NCI-H460 (cell line): ENCODE measurements around the gene MAP9. TPM values are rescaled to one million over a fixed set of nuclear protein-coding genes. Genes with fewer than 3 reads are reported as not detected.
A peak's percentile ranks its signal among the peaks of the same experiment; 100 is the strongest.
"Not testable (repeated sequence)": the region's sequence is repeated elsewhere in the genome, so short reads cannot be mapped to it uniquely, and the experiment has no call there.

ENCODE experiments used
- DNase-seq: peaks from one replicate; pipeline ENCODE4 v3.0.0-alpha.2; 2016; ENCODE audit warnings: low read depth; ENCODE audit errors: extremely low read depth
- small RNA-seq, 2 experiments: library from RNA; depleted of rRNA; stranded (forward); fragments of <200 nt; gene quantifications; one replicate each; pipeline ENCODE3, GENCODE V24; 2014
- total RNA-seq: library from RNA; depleted of rRNA; stranded (reverse); fragments of >200 nt; shearing (Covaris generic); gene quantifications from 2 replicates; pipeline ENCODE4 v1.2.3, GENCODE V29; 2014; rRNA removed

MAP9 gene
- total RNA-seq, 1 experiment from 2014 or later, result 13.8 TPM

GRCh38 chr4:155353923-155354540, 22.7 kb downstream of the MAP9 start:
- DNase-seq, result peak; percentile 45

GRCh38 chr4:155342142-155342541, 34.6 kb downstream of the MAP9 start:
- no peak for DNase-seq

- DNase-seq, result no peak
These were observed 36.8 kb downstream of the MAP9 start for GRCh38 chr4:155339999-155340398.

GRCh38 chr4:155339588-155339987, 37.2 kb downstream of the MAP9 start:
- DNase-seq, result no peak

GRCh38 chr4:155338196-155338595, 38.6 kb downstream of the MAP9 start:
- DNase-seq, result no peak

DNA sequence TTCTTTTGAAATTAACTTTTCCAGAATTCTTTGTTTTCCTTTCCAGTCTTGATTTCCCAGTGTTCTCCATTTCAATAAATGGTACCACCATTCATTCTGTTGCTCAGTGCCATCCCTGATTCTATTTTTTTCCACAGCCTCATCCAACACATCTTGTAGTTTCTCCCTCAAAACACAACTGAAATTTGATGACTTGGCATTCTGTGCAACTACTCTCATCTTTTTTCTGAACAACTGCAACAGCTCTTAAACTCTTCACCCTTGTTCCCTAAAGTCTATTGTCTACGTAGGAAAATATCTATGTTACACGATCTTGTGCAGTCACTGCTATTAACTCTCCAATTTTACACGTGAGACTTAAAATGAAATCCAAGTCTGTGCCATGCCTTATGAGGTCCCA, 40.5 kb downstream of the MAP9 start:
- DNase-seq, result no peak

DNA sequence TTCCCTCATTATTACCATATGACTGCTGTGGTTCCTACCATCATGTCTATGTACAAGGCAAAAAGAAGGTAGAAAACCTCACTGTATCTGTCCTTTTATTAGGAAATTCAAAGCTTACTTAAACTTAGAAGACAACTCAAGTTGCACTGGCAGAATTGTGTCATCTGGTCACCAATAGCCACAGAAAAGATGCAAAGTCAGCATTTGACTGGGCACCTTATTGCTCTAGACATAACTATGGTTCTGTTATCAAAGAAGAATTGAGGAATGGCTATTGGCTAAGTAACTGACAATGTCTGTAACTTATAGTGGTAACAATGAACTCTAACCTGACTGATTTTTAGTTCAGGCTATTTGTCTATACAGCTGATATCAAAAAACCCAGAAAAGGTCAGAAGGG, 45.3 kb downstream of the MAP9 start:
- DNase-seq, result no peak

- DNase-seq, result no peak
These were observed 54.0 kb downstream of the MAP9 start for GRCh38 chr4:155322782-155323181.

DNA sequence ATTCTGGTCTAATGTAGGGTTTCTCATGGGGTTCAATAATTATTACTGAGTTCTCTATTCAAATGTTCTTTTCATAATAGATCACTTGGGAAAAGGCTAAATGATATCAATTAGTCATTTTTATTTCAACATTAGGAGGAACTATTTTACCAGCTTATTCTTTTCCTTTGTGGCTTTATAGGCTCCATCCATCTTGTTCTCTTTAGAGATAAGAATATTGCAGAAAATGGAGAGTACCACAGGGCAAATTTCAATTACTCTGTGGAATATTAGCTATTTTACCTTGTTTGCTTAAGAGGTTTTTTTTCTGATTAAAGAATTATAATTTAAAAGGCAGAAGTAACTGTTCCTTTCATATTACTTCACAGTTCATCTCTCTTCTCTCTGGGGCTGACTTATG, 55.8 kb downstream of the MAP9 start:
- DNase-seq, result no peak

DNA sequence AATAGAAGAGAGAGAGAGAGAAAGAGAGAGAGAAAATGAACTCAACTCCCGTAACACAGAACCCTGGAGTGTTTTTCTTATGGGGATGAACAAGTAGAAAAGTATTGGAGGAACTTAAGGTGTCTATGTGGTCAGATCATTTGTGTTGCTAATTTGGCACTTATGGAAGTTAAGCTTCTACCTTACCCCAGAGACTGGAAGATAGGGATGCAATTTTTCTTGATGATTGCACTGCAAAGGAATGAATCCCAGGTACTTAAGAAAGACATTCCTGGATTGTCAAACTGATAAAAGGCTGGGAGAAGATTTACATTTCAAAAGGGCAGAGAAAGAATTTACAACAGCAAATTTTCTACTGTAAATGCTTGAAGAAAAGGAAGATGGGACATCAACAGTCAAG, 57.2 kb downstream of the MAP9 start:
- no peak for DNase-seq

- DNase-seq, result not testable (repeated sequence)
These were observed 64.7 kb downstream of the MAP9 start for GRCh38 chr4:155312027-155312426.

DNA sequence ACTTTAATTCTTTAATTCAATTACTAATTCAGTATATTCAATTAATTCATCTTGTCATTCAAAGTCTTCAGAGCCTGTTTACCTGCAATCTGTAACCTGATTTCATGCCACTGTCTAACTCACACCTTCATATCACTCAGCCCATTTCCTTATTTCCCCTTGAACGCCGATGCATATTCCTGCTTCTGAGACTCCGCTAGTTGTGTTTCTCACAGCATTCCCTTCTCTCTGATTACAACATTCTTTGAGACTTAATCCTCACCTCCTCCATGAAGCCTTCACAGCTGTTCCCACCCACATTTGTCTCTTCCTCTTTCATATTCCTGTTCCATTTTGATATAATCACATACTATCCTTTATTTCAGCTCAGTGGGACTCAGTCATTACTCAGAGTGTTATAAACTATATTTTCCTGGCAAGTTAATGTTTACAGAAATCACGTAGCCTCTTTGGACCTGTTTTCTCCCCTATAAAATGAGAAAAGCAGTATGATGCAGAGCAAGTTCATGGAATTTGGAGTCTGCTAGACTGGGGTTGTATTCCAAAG, 69.0 kb downstream of the MAP9 start:
- no peak for DNase-seq

- no peak for DNase-seq
These were observed 71.1 kb downstream of the MAP9 start for GRCh38 chr4:155305619-155306018.

- no peak for DNase-seq
These were observed 72.4 kb downstream of the MAP9 start for GRCh38 chr4:155304375-155304774.

- DNase-seq, result no peak
These were observed 77.7 kb downstream of the MAP9 start for GRCh38 chr4:155299103-155299502.

Small RNA genes lying within 50 kb of the gene (small RNA-seq; reads per million reads assigned to genes)
- gene AC097467.4 (0 reads per million in 2 experiments), gene YWHAEP4 (0 reads per million in 2 experiments)

Other genes starting within 250 kb of the MAP9 start
- gene NPY2R, start 168.3 kb downstream of the MAP9 start, total RNA-seq, result not detected in 2 replicates